ENCODE results near the gene OTOA.
"Not testable (repeated sequence)": the region's sequence is repeated elsewhere in the genome, so short reads cannot be mapped to it uniquely, and the experiment has no call there.

OTOA gene

GRCh38 chr16:21674456-21674855 is 10.7 kb downstream of the OTOA start:
- not testable (repeated sequence) for DNase-seq (ENCODE audit: low spot score)

GRCh38 chr16:21680714-21681113 is 16.9 kb downstream of the OTOA start:
- not testable (repeated sequence) for DNase-seq (ENCODE audit: low spot score)

- DNase-seq (ENCODE audit: low spot score): no peak
These were observed 19.4 kb downstream of the OTOA start for GRCh38 chr16:21683184-21683583.

- no peak for DNase-seq (ENCODE audit: low spot score)
These were observed 20.4 kb downstream of the OTOA start for GRCh38 chr16:21684199-21684598.

- peak; percentile 30 for DNase-seq (ENCODE audit: low spot score)
These were observed 21.3 kb downstream of the OTOA start for GRCh38 chr16:21685034-21685455.

GRCh38 chr16:21689107-21689506 is 25.3 kb downstream of the OTOA start:
- no peak for DNase-seq (ENCODE audit: low spot score)

- DNase-seq (ENCODE audit: low spot score): not testable (repeated sequence)
These were observed 27.2 kb downstream of the OTOA start for GRCh38 chr16:21690967-21691366.

- DNase-seq (ENCODE audit: low spot score): no peak
These were observed 30.8 kb downstream of the OTOA start for GRCh38 chr16:21694609-21695008.

- DNase-seq (ENCODE audit: low spot score): no peak
These were observed 33.3 kb downstream of the OTOA start for GRCh38 chr16:21697032-21697431.

- DNase-seq (ENCODE audit: low spot score): no peak
These were observed 34.6 kb downstream of the OTOA start for GRCh38 chr16:21698169-21699032.

- DNase-seq (ENCODE audit: low spot score): no peak
These were observed 37.5 kb downstream of the OTOA start for GRCh38 chr16:21701271-21701670.

GRCh38 chr16:21702276-21702675 is 38.5 kb downstream of the OTOA start:
- DNase-seq (ENCODE audit: low spot score): no peak

GRCh38 chr16:21703156-21703555 is 39.4 kb downstream of the OTOA start:
- DNase-seq (ENCODE audit: low spot score): no peak

- DNase-seq (ENCODE audit: low spot score): no peak
These were observed 39.9 kb downstream of the OTOA start for GRCh38 chr16:21703589-21704174.

GRCh38 chr16:21704266-21704665 is 40.5 kb downstream of the OTOA start:
- DNase-seq (ENCODE audit: low spot score): no peak

GRCh38 chr16:21704733-21705132 is 41.0 kb downstream of the OTOA start:
- no peak for DNase-seq (ENCODE audit: low spot score)

- peak; percentile 79 for DNase-seq (ENCODE audit: low spot score)
These were observed 44.9 kb downstream of the OTOA start for GRCh38 chr16:21708533-21709115.

GRCh38 chr16:21710938-21711337 is 47.2 kb downstream of the OTOA start:
- no peak for DNase-seq (ENCODE audit: low spot score)

GRCh38 chr16:21713549-21714368 is 50.0 kb downstream of the OTOA start:
- no peak for DNase-seq (ENCODE audit: low spot score)

GRCh38 chr16:21714369-21714618 is 50.5 kb downstream of the OTOA start:
- not testable (repeated sequence) for DNase-seq (ENCODE audit: low spot score)

- no peak for DNase-seq (ENCODE audit: low spot score)
These were observed 53.8 kb downstream of the OTOA start for GRCh38 chr16:21717608-21718007.

- no peak for DNase-seq (ENCODE audit: low spot score)
These were observed 55.5 kb downstream of the OTOA start for GRCh38 chr16:21719283-21719682.

- no peak for DNase-seq (ENCODE audit: low spot score)
These were observed 56.8 kb downstream of the OTOA start for GRCh38 chr16:21720533-21720932.

Measured in AG20443 (cell line).